GM12865 (cell line): ENCODE measurements around the gene SMARCB1.

Experiments
- DNase-seq: peaks from one replicate; pipeline ENCODE4 v3.0.0; 2010; ENCODE audit warnings: low read depth
- H3K4me3 ChIP-seq: 2 replicates; pipeline ENCODE4 v1.5.1; 2011; ENCODE audit warnings: mild to moderate bottlenecking, low read depth, low read length, control low read depth
- CTCF ChIP-seq: IDR thresholded peaks from 2 replicates; pipeline ENCODE4 v1.5.1; 2011; ENCODE audit warnings: low read length, control low read depth, low read depth, inconsistent platforms; ENCODE audit not compliant: insufficient read depth; ENCODE audit errors: missing control alignments

Gene SMARCB1

GRCh38 chr22:23783265-23784150 is 3.3 kb upstream of the SMARCB1 start:
- TF ChIP-seq CTCF, result no peak
- DNase-seq, result no peak
- no peak overlapping the region for H3K4me3 ChIP-seq

- DNase-seq, result no peak
Observed at GRCh38 chr22:23784215-23784732, 2.5 kb upstream of the SMARCB1 start.

GRCh38 chr22:23786261-23786710 is 480 bp upstream of the SMARCB1 start:
- DNase-seq, result no peak
- peak overlapping the region; percentile 86 for H3K4me3 ChIP-seq
- no peak for TF ChIP-seq CTCF

More at GRCh38 chr22:23784215-23784732, 2.5 kb upstream of the SMARCB1 start:
- no peak overlapping the region for H3K4me3 ChIP-seq
- TF ChIP-seq CTCF, result no peak

GRCh38 chr22:23787600-23787896 is 782 bp downstream of the SMARCB1 start:
- peak overlapping the region; percentile 86 for H3K4me3 ChIP-seq
- DNase-seq, result no peak
- no peak for TF ChIP-seq CTCF

- peak overlapping the region; percentile 86 for H3K4me3 ChIP-seq
- DNase-seq, result no peak
- TF ChIP-seq CTCF, result no peak
Observed at GRCh38 chr22:23787910-23788309, 1.1 kb downstream of the SMARCB1 start.

- TF ChIP-seq CTCF, result no peak
- no peak overlapping the region for H3K4me3 ChIP-seq
- no peak for DNase-seq
Observed at GRCh38 chr22:23789121-23789520, 2.4 kb downstream of the SMARCB1 start.
